Activated T-helper 1 cell treated with anti-CD3 and anti-CD28 coated beads, Interleukin-12 subunit alpha, Interleukin-12 subunit beta, Interleukin-2, Interleukin-4 antibody, amounts not matched to agents 30 ng/mL and 10 ng/mL and 1 ng/mL, durations not matched to agents 14 hours and 24 hours and 36 hours (primary cell): ENCODE measurements around the gene REG4. TPM values are rescaled to one million over a fixed set of nuclear protein-coding genes. Genes with fewer than 3 reads are reported as not detected.
"Not testable (repeated sequence)": the region's sequence is repeated elsewhere in the genome, so short reads cannot be mapped to it uniquely, and the experiment has no call there.

Experiments used
- DNase-seq: peaks from one replicate; pipeline ENCODE4 v3.0.0; 2021; ENCODE audit warnings: low spot score
- H3K27ac Mint-ChIP-seq: one replicate; pipeline ENCODE4 v1.8.0; 2021; ENCODE audit warnings: mild to moderate bottlenecking, mixed read lengths
- H3K27me3 Mint-ChIP-seq: one replicate; pipeline ENCODE4 v1.8.0; 2022; ENCODE audit warnings: mild to moderate bottlenecking, moderate library complexity, mixed read lengths; ENCODE audit not compliant: insufficient read depth
- H3K36me3 Mint-ChIP-seq: one replicate; pipeline ENCODE4 v1.8.0; 2021; ENCODE audit warnings: low read depth, mixed read lengths
- H3K4me1 Mint-ChIP-seq: one replicate; pipeline ENCODE4 v1.8.0; 2021; ENCODE audit warnings: low read depth, mixed read lengths
- H3K4me3 Mint-ChIP-seq: one replicate; pipeline ENCODE4 v1.8.0; 2021; ENCODE audit warnings: mild to moderate bottlenecking, moderate library complexity, mixed read lengths
- H3K9me3 Mint-ChIP-seq: one replicate; pipeline ENCODE4 v1.8.0; 2021; ENCODE audit warnings: mixed read lengths
- intact Hi-C: fragments of 100-400 bp; cut with micrococcal nuclease; formaldehyde crosslinking; loops from one replicate; pipeline ENCODE4 v1.15.1; 2024
- total RNA-seq: library from RNA; stranded (reverse); gene quantifications from 2 replicates; pipeline ENCODE4 v1.2.3, GENCODE V29; 2022

The REG4 gene
- total RNA-seq, 1 donor from 2014 or later, result 0.34 TPM

- DNase-seq, result no peak
- no peak overlapping the region for H3K27ac Mint-ChIP-seq
- H3K36me3 Mint-ChIP-seq, result no peaks in the 10 kb centered on the region
- peaks cover 5% of the 10 kb centered on the region for H3K27me3 Mint-ChIP-seq
- peak overlapping the region; percentile 8 for H3K4me3 Mint-ChIP-seq
- no peaks in the 10 kb centered on the region for H3K9me3 Mint-ChIP-seq
- H3K4me1 Mint-ChIP-seq, result peaks cover 38% of the 10 kb centered on the region
- intact Hi-C loops, result no loop called here
These were observed 11.6 kb downstream of the REG4 start for GRCh38 chr1:119799599-119800177.

GRCh38 chr1:119799003-119799402, 12.3 kb downstream of the REG4 start:
- Mint-ChIP-seq H3K27ac (peak overlapping the region; percentile 10), H3K36me3 (no peaks in the 10 kb centered on the region), H3K4me3 (no peak overlapping the region), H3K27me3 (peaks cover 3% of the 10 kb centered on the region), H3K4me1 (peaks cover 38% of the 10 kb centered on the region), H3K9me3 (no peaks in the 10 kb centered on the region)
- no peak for DNase-seq
- intact Hi-C loops, result no loop called here

- H3K4me1 Mint-ChIP-seq, result peaks cover 38% of the 10 kb centered on the region
- intact Hi-C loops, result no loop called here
- H3K9me3 Mint-ChIP-seq, result no peaks in the 10 kb centered on the region
- DNase-seq, result no peak
- no peak overlapping the region for H3K27ac Mint-ChIP-seq
- H3K36me3 Mint-ChIP-seq, result no peaks in the 10 kb centered on the region
- no peak overlapping the region for H3K4me3 Mint-ChIP-seq
- peaks cover 7% of the 10 kb centered on the region for H3K27me3 Mint-ChIP-seq
These were observed 13.7 kb downstream of the REG4 start for GRCh38 chr1:119797606-119798005.

GRCh38 chr1:119797162-119797561, 14.1 kb downstream of the REG4 start:
- intact Hi-C loops, result no loop called here
- DNase-seq, result no peak

GRCh38 chr1:119795261-119796200, 15.7 kb downstream of the REG4 start:
- Mint-ChIP-seq H3K36me3 (peaks cover 1% of the 10 kb centered on the region), H3K27me3 (peaks cover 12% of the 10 kb centered on the region), H3K4me3 (no peak overlapping the region), H3K4me1 (peaks cover 38% of the 10 kb centered on the region), H3K9me3 (no peaks in the 10 kb centered on the region), H3K27ac (no peak overlapping the region)
- DNase-seq, result no peak
- intact Hi-C loops, result loop anchor here (1.0 kb wide), 1 partner anchor 8 kb away; no protein-coding TSS in a partner anchor

More at GRCh38 chr1:119797162-119797561, 14.1 kb downstream of the REG4 start:
- H3K4me1 Mint-ChIP-seq, result peaks cover 38% of the 10 kb centered on the region
- H3K36me3 Mint-ChIP-seq, result no peaks in the 10 kb centered on the region
- no peak overlapping the region for H3K4me3 Mint-ChIP-seq
- H3K9me3 Mint-ChIP-seq, result no peaks in the 10 kb centered on the region
- H3K27me3 Mint-ChIP-seq, result peaks cover 7% of the 10 kb centered on the region
- no peak overlapping the region for H3K27ac Mint-ChIP-seq

- no peak overlapping the region for H3K27ac Mint-ChIP-seq
- intact Hi-C loops, result loop anchor here (1.0 kb wide), 1 partner anchor 8 kb away; no protein-coding TSS in a partner anchor
These were observed 16.4 kb downstream of the REG4 start for GRCh38 chr1:119794876-119795240.

GRCh38 chr1:119794230-119794875, 16.9 kb downstream of the REG4 start:
- Mint-ChIP-seq H3K9me3 (no peaks in the 10 kb centered on the region), H3K36me3 (peaks cover 1% of the 10 kb centered on the region), H3K27me3 (peaks cover 14% of the 10 kb centered on the region), H3K27ac (no peak overlapping the region), H3K4me3 (no peak overlapping the region), H3K4me1 (peaks cover 38% of the 10 kb centered on the region)
- DNase-seq, result no peak
- intact Hi-C loops, result no loop called here

More at GRCh38 chr1:119794876-119795240, 16.4 kb downstream of the REG4 start:
- peaks cover 14% of the 10 kb centered on the region for H3K27me3 Mint-ChIP-seq
- no peaks in the 10 kb centered on the region for H3K9me3 Mint-ChIP-seq
- H3K4me3 Mint-ChIP-seq, result no peak overlapping the region
- H3K36me3 Mint-ChIP-seq, result peaks cover 1% of the 10 kb centered on the region
- no peak for DNase-seq
- H3K4me1 Mint-ChIP-seq, result peaks cover 43% of the 10 kb centered on the region

- no peaks in the 10 kb centered on the region for H3K9me3 Mint-ChIP-seq
- intact Hi-C loops, result no loop called here
- H3K4me3 Mint-ChIP-seq, result no peak overlapping the region
- H3K36me3 Mint-ChIP-seq, result peaks cover 1% of the 10 kb centered on the region
- peaks cover 29% of the 10 kb centered on the region for H3K4me1 Mint-ChIP-seq
- DNase-seq, result no peak
- no peak overlapping the region for H3K27ac Mint-ChIP-seq
- H3K27me3 Mint-ChIP-seq, result peaks cover 13% of the 10 kb centered on the region
These were observed 19.9 kb downstream of the REG4 start for GRCh38 chr1:119791377-119791776.

- Mint-ChIP-seq H3K27ac (no peak overlapping the region), H3K9me3 (no peaks in the 10 kb centered on the region), H3K4me3 (no peak overlapping the region), H3K27me3 (peaks cover 13% of the 10 kb centered on the region), H3K4me1 (peaks cover 34% of the 10 kb centered on the region), H3K36me3 (peaks cover 1% of the 10 kb centered on the region)
- intact Hi-C loops, result no loop called here
- DNase-seq, result no peak
These were observed 20.6 kb downstream of the REG4 start for GRCh38 chr1:119790451-119791198.

GRCh38 chr1:119787776-119788175, 23.5 kb downstream of the REG4 start:
- Mint-ChIP-seq H3K4me3 (no peak overlapping the region), H3K9me3 (no peaks in the 10 kb centered on the region), H3K4me1 (peaks cover 53% of the 10 kb centered on the region), H3K27me3 (peaks cover 16% of the 10 kb centered on the region), H3K36me3 (peaks cover 1% of the 10 kb centered on the region), H3K27ac (no peak overlapping the region)
- intact Hi-C loops, result loop anchor here (1.0 kb wide), 1 partner anchor 8 kb away; no protein-coding TSS in a partner anchor
- DNase-seq, result no peak

GRCh38 chr1:119786473-119787050, 24.7 kb downstream of the REG4 start:
- intact Hi-C loops, result loop anchor here (1.0 kb wide), 1 partner anchor 9 kb away; no protein-coding TSS in a partner anchor
- DNase-seq, result peak; percentile 9
- H3K36me3 Mint-ChIP-seq, H3K9me3 Mint-ChIP-seq, H3K4me3 Mint-ChIP-seq: not testable (repeated sequence)
- H3K4me1 Mint-ChIP-seq, result peaks cover 57% of the 10 kb centered on the region
- peak overlapping the region; percentile 59 for H3K27ac Mint-ChIP-seq
- H3K27me3 Mint-ChIP-seq, result peaks cover 17% of the 10 kb centered on the region

GRCh38 chr1:119786046-119786445, 25.2 kb downstream of the REG4 start:
- intact Hi-C loops, H3K9me3 Mint-ChIP-seq, H3K36me3 Mint-ChIP-seq, DNase-seq: not testable (repeated sequence)
- H3K4me1 Mint-ChIP-seq, result peaks cover 57% of the 10 kb centered on the region
- H3K27me3 Mint-ChIP-seq, result peaks cover 20% of the 10 kb centered on the region
- H3K27ac Mint-ChIP-seq, result peak overlapping the region; percentile 59
- peak overlapping the region; percentile 50 for H3K4me3 Mint-ChIP-seq
